MM.1S (cell line): ENCODE measurements around the gene LRMDA.

Source experiments
- DNase-seq: peaks from one replicate; pipeline ENCODE4 v3.0.0-alpha.2; 2015
- H2AFZ ChIP-seq: fragments of 300-600 bp; sonication (generic); 2 replicates; pipeline ENCODE4 v1.6.0; 2016; ENCODE audit warnings: antibody characterized with exemption, low read length
- H3F3A ChIP-seq: fragments of 300-600 bp; sonication (generic); 2 replicates; pipeline ENCODE4 v1.6.1; 2016; ENCODE audit warnings: mild to moderate bottlenecking, antibody characterized with exemption, low read length, moderate library complexity, mixed read lengths; ENCODE audit not compliant: insufficient read depth
- H3K27ac ChIP-seq: fragments of 300-600 bp; sonication (generic); 2 replicates; pipeline ENCODE4 v1.5.1; 2016; ENCODE audit warnings: mild to moderate bottlenecking, low read length
- H3K27me3 ChIP-seq: fragments of 300-600 bp; sonication (generic); replicated peaks from 2 replicates; pipeline ENCODE4 v1.6.0; 2016; ENCODE audit warnings: low read length; ENCODE audit not compliant: insufficient read depth
- H3K36me3 ChIP-seq: fragments of 300-600 bp; sonication (generic); replicated peaks from 2 replicates; pipeline ENCODE4 v1.6.1; 2016; ENCODE audit warnings: mild to moderate bottlenecking, low read length, mixed read lengths; ENCODE audit not compliant: insufficient read depth
- H3K4me1 ChIP-seq: fragments of 300-600 bp; sonication (generic); 2 replicates; pipeline ENCODE4 v1.6.1; 2016; ENCODE audit warnings: low read length, mixed read lengths
- H3K4me2 ChIP-seq: fragments of 300-600 bp; sonication (generic); 2 replicates; pipeline ENCODE4 v1.6.0; 2016; ENCODE audit warnings: low read depth, low read length
- H3K4me3 ChIP-seq: fragments of 300-600 bp; sonication (generic); 2 replicates; pipeline ENCODE4 v1.5.1; 2016; ENCODE audit warnings: low read length, mixed read lengths
- H3K79me2 ChIP-seq: fragments of 300-600 bp; sonication (generic); 2 replicates; pipeline ENCODE4 v1.6.1; 2016; ENCODE audit warnings: mixed run types, low read length, mixed read lengths
- H3K9ac ChIP-seq: fragments of 300-600 bp; sonication (generic); 2 replicates; pipeline ENCODE4 v1.6.1; 2016; ENCODE audit warnings: low read length, mixed read lengths
- H3K9me2 ChIP-seq: fragments of 300-600 bp; sonication (generic); replicated peaks from 2 replicates; pipeline ENCODE4 v1.6.1; 2016; ENCODE audit warnings: mild to moderate bottlenecking, low read length, mixed read lengths; ENCODE audit not compliant: insufficient read depth
- H3K9me3 ChIP-seq: fragments of 300-600 bp; sonication (generic); replicated peaks from 2 replicates; pipeline ENCODE4 v1.6.1; 2016; ENCODE audit warnings: mild to moderate bottlenecking, low read length, mixed read lengths; ENCODE audit not compliant: insufficient read depth
- H4K20me1 ChIP-seq: fragments of 300-600 bp; sonication (generic); 2 replicates; pipeline ENCODE4 v1.6.1; 2016; ENCODE audit warnings: mild to moderate bottlenecking, low read length, moderate library complexity, mixed read lengths; ENCODE audit not compliant: insufficient read depth
- EZH2 ChIP-seq: fragments of 300-600 bp; sonication (generic); optimal IDR thresholded peaks from 2 replicates; pipeline ENCODE3; 2017; ENCODE audit warnings: low read depth, mild to moderate bottlenecking, antibody characterized with exemption, low read length, mixed read lengths
- EZH2phosphoT487 ChIP-seq: fragments of 300-600 bp; sonication (generic); IDR thresholded peaks from 2 replicates; pipeline ENCODE4 v1.6.1; 2018; ENCODE audit warnings: antibody characterized with exemption, low read length
- TF ChIP-seq, protein P1 (sequence below): fragments of 300-600 bp; sonication (generic); IDR thresholded peaks from 2 replicates; pipeline ENCODE4 v1.5.1; 2016; ENCODE audit warnings: antibody characterized with exemption, low read length, mixed read lengths

Gene LRMDA

DNA sequence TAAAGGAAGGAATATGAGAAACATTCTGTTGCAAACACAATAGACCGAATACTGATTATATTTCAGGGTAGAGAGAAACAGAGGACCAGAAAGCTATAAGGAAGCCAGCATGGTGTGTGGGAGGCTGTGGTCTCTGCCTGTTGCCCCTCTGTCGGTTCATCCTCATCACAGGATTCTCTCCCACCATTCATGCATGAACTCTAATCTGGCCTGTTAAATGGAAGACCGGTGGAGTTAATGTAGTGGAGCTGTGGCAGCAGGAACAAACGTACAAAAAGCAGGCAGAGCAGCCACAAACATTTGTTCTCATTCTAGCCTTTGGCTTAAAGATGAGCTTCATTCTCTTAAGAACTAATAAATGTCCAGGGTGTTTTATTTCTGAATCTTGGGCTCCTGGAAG is 902.4 kb downstream of the LRMDA start:
- no peaks in the 10 kb centered on the region for H3K36me3 ChIP-seq
- no peaks in the 10 kb centered on the region for H3K79me2 ChIP-seq
- H3K27ac ChIP-seq, result no peak overlapping the region
- no peaks in the 10 kb centered on the region for H3F3A ChIP-seq
- H3K4me3 ChIP-seq, result no peak overlapping the region
- H4K20me1 ChIP-seq, result no peaks in the 10 kb centered on the region
- H3K27me3 ChIP-seq, result no peaks in the 10 kb centered on the region
- no peaks in the 10 kb centered on the region for H3K9me3 ChIP-seq
- H3K9ac ChIP-seq, result no peak overlapping the region
- no peak for TF ChIP-seq EZH2
- TF ChIP-seq EZH2phosphoT487, result no peak
- TF ChIP-seq, protein P1, sequence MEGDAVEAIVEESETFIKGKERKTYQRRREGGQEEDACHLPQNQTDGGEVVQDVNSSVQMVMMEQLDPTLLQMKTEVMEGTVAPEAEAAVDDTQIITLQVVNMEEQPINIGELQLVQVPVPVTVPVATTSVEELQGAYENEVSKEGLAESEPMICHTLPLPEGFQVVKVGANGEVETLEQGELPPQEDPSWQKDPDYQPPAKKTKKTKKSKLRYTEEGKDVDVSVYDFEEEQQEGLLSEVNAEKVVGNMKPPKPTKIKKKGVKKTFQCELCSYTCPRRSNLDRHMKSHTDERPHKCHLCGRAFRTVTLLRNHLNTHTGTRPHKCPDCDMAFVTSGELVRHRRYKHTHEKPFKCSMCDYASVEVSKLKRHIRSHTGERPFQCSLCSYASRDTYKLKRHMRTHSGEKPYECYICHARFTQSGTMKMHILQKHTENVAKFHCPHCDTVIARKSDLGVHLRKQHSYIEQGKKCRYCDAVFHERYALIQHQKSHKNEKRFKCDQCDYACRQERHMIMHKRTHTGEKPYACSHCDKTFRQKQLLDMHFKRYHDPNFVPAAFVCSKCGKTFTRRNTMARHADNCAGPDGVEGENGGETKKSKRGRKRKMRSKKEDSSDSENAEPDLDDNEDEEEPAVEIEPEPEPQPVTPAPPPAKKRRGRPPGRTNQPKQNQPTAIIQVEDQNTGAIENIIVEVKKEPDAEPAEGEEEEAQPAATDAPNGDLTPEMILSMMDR, result no peak
- no peaks in the 10 kb centered on the region for H3K9me2 ChIP-seq
- H2AFZ ChIP-seq, result no peak overlapping the region
- H3K4me2 ChIP-seq, result no peak overlapping the region
- no peak for DNase-seq
- no peaks in the 10 kb centered on the region for H3K4me1 ChIP-seq

DNA sequence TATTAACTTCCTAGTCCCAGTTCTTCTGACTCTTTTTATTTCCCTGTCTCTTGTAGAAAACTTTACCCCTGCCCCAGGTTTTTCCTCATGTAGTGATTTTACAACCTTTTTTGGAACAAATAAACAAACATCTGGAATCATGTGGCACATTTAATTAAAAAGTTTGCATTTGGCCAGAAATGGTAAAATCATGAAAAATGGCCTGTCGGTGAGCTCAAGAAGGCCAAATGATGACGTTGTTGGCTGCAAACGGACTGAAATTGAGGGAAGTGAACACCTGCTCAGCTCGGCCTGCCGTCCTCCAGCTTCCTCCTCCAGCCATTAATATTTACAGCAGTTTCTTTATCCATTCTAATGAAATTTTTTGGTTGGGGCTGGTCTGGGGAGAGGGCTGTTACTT is 902.8 kb downstream of the LRMDA start:
- Histone ChIP-seq H4K20me1 (no peaks in the 10 kb centered on the region), H3K9me3 (no peaks in the 10 kb centered on the region), H3K27ac (no peak overlapping the region), H3K4me1 (no peaks in the 10 kb centered on the region), H2AFZ (no peak overlapping the region), H3K27me3 (no peaks in the 10 kb centered on the region), H3K4me3 (no peak overlapping the region), H3K4me2 (no peak overlapping the region), H3K9me2 (no peaks in the 10 kb centered on the region), H3K79me2 (no peaks in the 10 kb centered on the region), H3K36me3 (no peaks in the 10 kb centered on the region), H3K9ac (no peak overlapping the region), H3F3A (no peaks in the 10 kb centered on the region)
- TF ChIP-seq EZH2phosphoT487 (no peak), EZH2 (no peak)
- TF ChIP-seq, protein P1, result no peak
- DNase-seq, result no peak

DNA sequence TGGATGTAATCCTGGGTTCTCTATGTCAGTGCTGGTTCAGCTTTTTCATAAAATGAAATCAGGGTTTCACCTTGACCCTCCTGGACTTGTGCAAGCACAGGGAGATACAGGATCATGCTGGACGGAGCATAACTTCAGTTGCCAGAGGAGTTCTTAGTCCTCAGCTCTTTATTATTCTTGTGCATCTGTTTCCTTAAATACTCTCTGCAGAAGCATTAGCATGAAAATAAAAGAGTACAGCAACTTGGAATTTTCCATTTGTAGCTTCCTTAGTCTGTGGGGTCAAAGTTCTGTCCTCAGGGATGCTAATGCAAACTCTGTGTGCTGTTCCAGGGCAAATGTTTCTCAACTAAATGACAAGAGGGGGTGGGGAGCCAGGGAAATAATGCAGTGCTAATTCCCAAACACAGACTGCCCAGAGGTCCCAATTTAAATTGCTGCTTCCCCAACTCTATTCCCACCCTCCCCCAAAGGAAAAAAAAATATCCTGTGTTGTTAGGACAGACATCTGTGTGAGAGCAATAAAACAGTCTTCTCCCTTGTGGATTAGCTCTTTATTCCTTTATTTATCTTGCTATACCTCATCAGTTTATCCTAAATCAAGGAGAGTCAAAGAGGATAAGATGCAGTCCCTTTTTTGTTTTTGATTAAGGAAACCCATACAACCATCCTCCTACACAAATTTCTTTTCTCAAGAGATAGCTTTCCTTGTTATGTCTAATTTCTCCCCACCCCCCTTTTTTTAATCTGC is 905.0 kb downstream of the LRMDA start:
- H3F3A ChIP-seq, result no peaks in the 10 kb centered on the region
- no peaks in the 10 kb centered on the region for H4K20me1 ChIP-seq
- no peaks in the 10 kb centered on the region for H3K9me2 ChIP-seq
- no peaks in the 10 kb centered on the region for H3K4me1 ChIP-seq
- H3K4me2 ChIP-seq, result no peak overlapping the region
- H3K9ac ChIP-seq, result no peak overlapping the region
- no peaks in the 10 kb centered on the region for H3K79me2 ChIP-seq
- no peak overlapping the region for H3K27ac ChIP-seq
- no peak overlapping the region for H3K4me3 ChIP-seq
- DNase-seq, result no peak
- no peaks in the 10 kb centered on the region for H3K36me3 ChIP-seq
- no peak overlapping the region for H2AFZ ChIP-seq
- no peaks in the 10 kb centered on the region for H3K9me3 ChIP-seq
- no peaks in the 10 kb centered on the region for H3K27me3 ChIP-seq
- TF ChIP-seq, protein P1, result no peak
- TF ChIP-seq EZH2phosphoT487, result no peak
- no peak for TF ChIP-seq EZH2
